ENCODE measurements around the gene MPDZ. TPM values are rescaled to one million over a fixed set of nuclear protein-coding genes. Genes with fewer than 3 reads are reported as not detected.

MPDZ gene
- total and polyA plus RNA-seq, 2 of the 4 experiments (the other 2 are of a cell fraction): 18.8 to 39.3 TPM

DNA sequence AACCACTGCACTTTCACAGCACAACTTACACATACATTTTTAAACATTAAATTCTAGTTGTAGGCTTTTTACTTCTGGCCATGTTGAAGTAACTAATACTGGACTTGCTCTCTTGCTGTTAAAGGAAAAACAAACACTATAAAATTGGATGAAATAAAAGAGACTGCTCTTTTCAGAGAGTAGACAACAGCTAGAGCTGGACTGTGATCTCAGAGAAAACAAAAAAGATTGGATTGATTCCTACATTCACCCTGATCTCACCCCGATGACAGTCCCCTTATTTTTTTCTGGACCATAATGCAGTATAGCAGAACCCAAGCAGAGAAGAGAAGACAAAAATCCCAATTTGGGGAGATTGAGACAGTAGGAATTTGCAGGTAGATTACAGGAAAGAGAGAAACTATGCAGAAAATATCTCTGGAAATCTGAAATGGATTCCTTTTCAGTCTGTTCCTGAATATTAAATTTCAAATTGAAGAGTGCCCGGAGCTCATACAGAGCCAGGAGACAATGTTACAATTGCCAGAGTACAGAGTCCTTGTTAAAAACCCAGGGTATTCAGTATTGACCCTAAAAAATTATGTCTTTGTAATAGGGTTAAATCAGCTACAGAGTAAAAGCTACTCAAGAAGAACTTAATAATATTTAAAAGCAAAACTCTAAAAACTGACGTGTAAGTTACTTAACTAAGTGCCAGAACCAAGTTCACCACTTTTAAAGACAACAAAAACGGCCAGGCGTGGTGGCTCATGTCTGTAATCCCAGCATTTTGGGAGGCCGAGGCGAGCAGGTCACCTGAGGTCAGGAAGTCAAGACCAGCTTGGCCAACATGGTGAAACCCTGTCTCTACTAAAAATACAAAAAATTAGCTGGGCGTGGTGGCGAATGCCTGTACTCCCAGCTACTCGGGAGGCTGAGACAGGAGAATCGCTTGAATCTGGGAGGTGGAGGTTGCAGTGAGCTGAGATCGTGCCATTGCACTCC is 208.6 kb downstream of the MPDZ start:
- Histone ChIP-seq H4K8ac (ENCODE audit: low read depth in 2 of 2, low read length in 2 of 2) (no peak overlapping the region), H3K18ac (ENCODE audit: low read depth, low read length) (no peak overlapping the region), H3K4me3 (ENCODE audit: insufficient read depth, low read depth, low read length) (no peak overlapping the region), H3K23ac (ENCODE audit: low read depth, low read length) (no peak overlapping the region), H4K91ac (ENCODE audit: insufficient read depth, low read depth, low read length) (no peak overlapping the region), H3K14ac (replicated peaks; ENCODE audit: low read depth, low read length) (no peak overlapping the region), H3K4ac (ENCODE audit: low read depth, low read length) (no peak overlapping the region), H3K27ac (ENCODE audit: insufficient read depth, low read length) (no peak overlapping the region), H3K4me1 (ENCODE audit: control insufficient read depth, insufficient read depth, low read length) (no peaks in the 10 kb centered on the region), H3K9me1 (ENCODE audit: insufficient read depth, low read length) (no peaks in the 10 kb centered on the region), H2AK9ac (replicated peaks; ENCODE audit: low read depth, low read length, poor library complexity) (no peak overlapping the region), H3K56ac (ENCODE audit: extremely low read depth, insufficient read depth, low read length) (no peak overlapping the region), H2AK5ac (ENCODE audit: low read depth, low read length) (no peak overlapping the region), H2BK15ac (ENCODE audit: low read depth, low read length) (no peak overlapping the region), H2AFZ (replicated peaks; ENCODE audit: low read length, poor library complexity) (no peak overlapping the region), H2BK20ac (ENCODE audit: low read depth, low read length) (no peak overlapping the region), H2BK120ac (ENCODE audit: low read depth, low read length) (no peak overlapping the region), H3K79me1 (ENCODE audit: low read depth in 1 of 2, low read length in 2 of 2) (no peaks in the 10 kb centered on the region), H3K36me3 (ENCODE audit: control insufficient read depth, insufficient read depth, low read length) (no peaks in the 10 kb centered on the region), H4K5ac (ENCODE audit: low read depth, low read length) (no peak overlapping the region), H3K27me3 (ENCODE audit: control insufficient read depth, insufficient read depth, low read length) (no peaks in the 10 kb centered on the region; the same call in 1 of the 2 replicates), H3K9ac (ENCODE audit: low read depth, low read length) (no peak overlapping the region), H2BK5ac (ENCODE audit: low read depth, low read length, poor library complexity, severe bottlenecking) (no peak overlapping the region), H3K4me2 (ENCODE audit: low read depth, low read length) (no peak overlapping the region), H4K20me1 (ENCODE audit: insufficient read depth, low read length) (no peaks in the 10 kb centered on the region), H3K9me3 (ENCODE audit: control insufficient read depth, insufficient read depth, low read length) (no peaks in the 10 kb centered on the region)
- no TSS peak for BruUV-seq (replicated peaks)
- no CpG with 5 or more reads among the region's 12 CpGs for WGBS, 2 experiments (ENCODE audit: extremely low coverage in 2 of 2, insufficient read length in 1 of 2)
- ATAC-seq (ENCODE audit: low read depth) (no peak), DNase-seq (no peak)
- in situ Hi-C loops (cut with MboI; ENCODE audit: low sequenced_read_pairs) (no loop called here), dilution Hi-C loops (cut with HindIII; ENCODE audit: low sequenced_read_pairs, unreplicated experiment) (no loop called here), intact Hi-C loops (cut with micrococcal nuclease) (no loop called here)
- ChIA-PET CTCF (no interaction called here), POLR2A (ENCODE audit: unreplicated experiment) (no interaction called here)
- TF ChIP-seq POLR2A (IDR thresholded peaks at IDR 0.05; ENCODE audit: low read depth, low read length): no peak
- TF ChIP-seq BHLHE40 (IDR thresholded peaks at IDR 0.05; ENCODE audit: low read depth, low read length): no peak
- TF ChIP-seq RCOR1 (IDR thresholded peaks at IDR 0.05; ENCODE audit: insufficient replicate concordance, low read length): no peak
- TF ChIP-seq SMC3 (IDR thresholded peaks at IDR 0.05; ENCODE audit: low read depth, low read length): no peak
- no peak for TF ChIP-seq NFE2L2 (IDR thresholded peaks at IDR 0.05; ENCODE audit: low read depth, low read length)
- TF ChIP-seq RAD21 (IDR thresholded peaks at IDR 0.05; ENCODE audit: low read length): no peak
- TF ChIP-seq MXI1 (IDR thresholded peaks at IDR 0.05; ENCODE audit: borderline replicate concordance, low read depth, low read length): no peak
- no peak for TF ChIP-seq CHD1 (IDR thresholded peaks at IDR 0.05; ENCODE audit: low read depth, low read length)
- TF ChIP-seq MAZ (IDR thresholded peaks at IDR 0.05; ENCODE audit: borderline replicate concordance, low read depth, low read length): no peak
- TF ChIP-seq, protein P1, sequence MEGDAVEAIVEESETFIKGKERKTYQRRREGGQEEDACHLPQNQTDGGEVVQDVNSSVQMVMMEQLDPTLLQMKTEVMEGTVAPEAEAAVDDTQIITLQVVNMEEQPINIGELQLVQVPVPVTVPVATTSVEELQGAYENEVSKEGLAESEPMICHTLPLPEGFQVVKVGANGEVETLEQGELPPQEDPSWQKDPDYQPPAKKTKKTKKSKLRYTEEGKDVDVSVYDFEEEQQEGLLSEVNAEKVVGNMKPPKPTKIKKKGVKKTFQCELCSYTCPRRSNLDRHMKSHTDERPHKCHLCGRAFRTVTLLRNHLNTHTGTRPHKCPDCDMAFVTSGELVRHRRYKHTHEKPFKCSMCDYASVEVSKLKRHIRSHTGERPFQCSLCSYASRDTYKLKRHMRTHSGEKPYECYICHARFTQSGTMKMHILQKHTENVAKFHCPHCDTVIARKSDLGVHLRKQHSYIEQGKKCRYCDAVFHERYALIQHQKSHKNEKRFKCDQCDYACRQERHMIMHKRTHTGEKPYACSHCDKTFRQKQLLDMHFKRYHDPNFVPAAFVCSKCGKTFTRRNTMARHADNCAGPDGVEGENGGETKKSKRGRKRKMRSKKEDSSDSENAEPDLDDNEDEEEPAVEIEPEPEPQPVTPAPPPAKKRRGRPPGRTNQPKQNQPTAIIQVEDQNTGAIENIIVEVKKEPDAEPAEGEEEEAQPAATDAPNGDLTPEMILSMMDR (conservative IDR thresholded peaks at IDR 0.05; ENCODE audit: low read depth, low read length): no peak
- TF ChIP-seq CEBPB (IDR thresholded peaks at IDR 0.05; ENCODE audit: low read depth, low read length): no peak
- TF ChIP-seq, protein P2, sequence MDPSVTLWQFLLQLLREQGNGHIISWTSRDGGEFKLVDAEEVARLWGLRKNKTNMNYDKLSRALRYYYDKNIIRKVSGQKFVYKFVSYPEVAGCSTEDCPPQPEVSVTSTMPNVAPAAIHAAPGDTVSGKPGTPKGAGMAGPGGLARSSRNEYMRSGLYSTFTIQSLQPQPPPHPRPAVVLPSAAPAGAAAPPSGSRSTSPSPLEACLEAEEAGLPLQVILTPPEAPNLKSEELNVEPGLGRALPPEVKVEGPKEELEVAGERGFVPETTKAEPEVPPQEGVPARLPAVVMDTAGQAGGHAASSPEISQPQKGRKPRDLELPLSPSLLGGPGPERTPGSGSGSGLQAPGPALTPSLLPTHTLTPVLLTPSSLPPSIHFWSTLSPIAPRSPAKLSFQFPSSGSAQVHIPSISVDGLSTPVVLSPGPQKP (IDR thresholded peaks at IDR 0.05; ENCODE audit: borderline replicate concordance, low read depth, low read length): no peak
- TF ChIP-seq, protein P3, sequence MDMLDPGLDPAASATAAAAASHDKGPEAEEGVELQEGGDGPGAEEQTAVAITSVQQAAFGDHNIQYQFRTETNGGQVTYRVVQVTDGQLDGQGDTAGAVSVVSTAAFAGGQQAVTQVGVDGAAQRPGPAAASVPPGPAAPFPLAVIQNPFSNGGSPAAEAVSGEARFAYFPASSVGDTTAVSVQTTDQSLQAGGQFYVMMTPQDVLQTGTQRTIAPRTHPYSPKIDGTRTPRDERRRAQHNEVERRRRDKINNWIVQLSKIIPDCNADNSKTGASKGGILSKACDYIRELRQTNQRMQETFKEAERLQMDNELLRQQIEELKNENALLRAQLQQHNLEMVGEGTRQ (IDR thresholded peaks at IDR 0.05; ENCODE audit: low read depth, low read length): no peak
- TF ChIP-seq RFX5 (IDR thresholded peaks at IDR 0.05; ENCODE audit: low read depth, low read length): no peak
- TF ChIP-seq FOS (IDR thresholded peaks at IDR 0.05; ENCODE audit: low read depth, low read length): no peak
